ENCODE data around the gene CDK12.
"Not testable (repeated sequence)": the region's sequence is repeated elsewhere in the genome, so short reads cannot be mapped to it uniquely, and the experiment has no call there.

CDK12 gene

GRCh38 chr17:39462631-39463375, 1.5 kb downstream of the CDK12 start:
- peak overlapping the region; percentile 92 for H3K4me3 ChIP-seq (ENCODE audit: low read depth, low read length)
- H3K9ac ChIP-seq (ENCODE audit: low read depth, low read length) = peak overlapping the region; percentile 69
- peaks cover 13% of the 10 kb centered on the region for H3K4me1 ChIP-seq (ENCODE audit: control insufficient read depth, insufficient read depth, low read length)
- H3K27ac ChIP-seq (ENCODE audit: low read depth, low read length) = no peak overlapping the region
- no peaks in the 10 kb centered on the region for H3K9me3 ChIP-seq (ENCODE audit: control insufficient read depth, insufficient read depth, low read length)
- no peaks in the 10 kb centered on the region for H3K27me3 ChIP-seq (ENCODE audit: control insufficient read depth, insufficient read depth, low read length)
- peaks cover 7% of the 10 kb centered on the region; the same call in 1 of the 2 replicates for H3K36me3 ChIP-seq (ENCODE audit: control insufficient read depth, insufficient read depth, low read length)

- not testable (repeated sequence) for H3K9me3 ChIP-seq (ENCODE audit: control insufficient read depth, insufficient read depth, low read length); H3K36me3 ChIP-seq (ENCODE audit: control insufficient read depth, insufficient read depth, low read length); H3K9ac ChIP-seq (ENCODE audit: low read depth, low read length); H3K27ac ChIP-seq (ENCODE audit: low read depth, low read length); H3K27me3 ChIP-seq (ENCODE audit: control insufficient read depth, insufficient read depth, low read length)
- Histone ChIP-seq H3K4me3 (ENCODE audit: low read depth, low read length) (peak overlapping the region; percentile 92; the same call in 1 of the 2 replicates), H3K4me1 (ENCODE audit: control insufficient read depth, insufficient read depth, low read length) (peaks cover 13% of the 10 kb centered on the region)
These were observed 3.4 kb downstream of the CDK12 start for GRCh38 chr17:39464639-39465181.

GRCh38 chr17:39468610-39469009, 7.3 kb downstream of the CDK12 start:
- not testable (repeated sequence) for H3K27me3 ChIP-seq (ENCODE audit: control insufficient read depth, insufficient read depth, low read length); H3K9me3 ChIP-seq (ENCODE audit: control insufficient read depth, insufficient read depth, low read length); H3K9ac ChIP-seq (ENCODE audit: low read depth, low read length); H3K27ac ChIP-seq (ENCODE audit: low read depth, low read length); H3K4me3 ChIP-seq (ENCODE audit: low read depth, low read length)
- H3K36me3 ChIP-seq (ENCODE audit: control insufficient read depth, insufficient read depth, low read length) = peaks cover 36% of the 10 kb centered on the region
- peaks cover 10% of the 10 kb centered on the region for H3K4me1 ChIP-seq (ENCODE audit: control insufficient read depth, insufficient read depth, low read length)

GRCh38 chr17:39473310-39473709, 12.0 kb downstream of the CDK12 start:
- Histone ChIP-seq H3K9ac (ENCODE audit: low read depth, low read length) (no peak overlapping the region), H3K27ac (ENCODE audit: low read depth, low read length) (no peak overlapping the region), H3K36me3 (ENCODE audit: control insufficient read depth, insufficient read depth, low read length) (peaks cover 58% of the 10 kb centered on the region), H3K27me3 (ENCODE audit: control insufficient read depth, insufficient read depth, low read length) (no peaks in the 10 kb centered on the region), H3K4me3 (ENCODE audit: low read depth, low read length) (no peak overlapping the region), H3K9me3 (ENCODE audit: control insufficient read depth, insufficient read depth, low read length) (no peaks in the 10 kb centered on the region), H3K4me1 (ENCODE audit: control insufficient read depth, insufficient read depth, low read length) (no peaks in the 10 kb centered on the region)

- not testable (repeated sequence) for H3K27me3 ChIP-seq (ENCODE audit: control insufficient read depth, insufficient read depth, low read length); H3K9ac ChIP-seq (ENCODE audit: low read depth, low read length); H3K4me1 ChIP-seq (ENCODE audit: control insufficient read depth, insufficient read depth, low read length); H3K9me3 ChIP-seq (ENCODE audit: control insufficient read depth, insufficient read depth, low read length); H3K4me3 ChIP-seq (ENCODE audit: low read depth, low read length); H3K27ac ChIP-seq (ENCODE audit: low read depth, low read length)
- peaks cover 52% of the 10 kb centered on the region for H3K36me3 ChIP-seq (ENCODE audit: control insufficient read depth, insufficient read depth, low read length)
These were observed 18.3 kb downstream of the CDK12 start for GRCh38 chr17:39479631-39480030.

GRCh38 chr17:39483506-39483905, 22.2 kb downstream of the CDK12 start:
- H3K9me3 ChIP-seq (ENCODE audit: control insufficient read depth, insufficient read depth, low read length) = no peaks in the 10 kb centered on the region
- peaks cover 36% of the 10 kb centered on the region for H3K36me3 ChIP-seq (ENCODE audit: control insufficient read depth, insufficient read depth, low read length)
- no peaks in the 10 kb centered on the region for H3K27me3 ChIP-seq (ENCODE audit: control insufficient read depth, insufficient read depth, low read length)
- no peak overlapping the region for H3K4me3 ChIP-seq (ENCODE audit: low read depth, low read length)
- no peaks in the 10 kb centered on the region for H3K4me1 ChIP-seq (ENCODE audit: control insufficient read depth, insufficient read depth, low read length)
- no peak overlapping the region for H3K9ac ChIP-seq (ENCODE audit: low read depth, low read length)
- H3K27ac ChIP-seq (ENCODE audit: low read depth, low read length) = no peak overlapping the region

GRCh38 chr17:39484178-39484577, 22.9 kb downstream of the CDK12 start:
- Histone ChIP-seq H3K9ac (ENCODE audit: low read depth, low read length) (no peak overlapping the region), H3K27ac (ENCODE audit: low read depth, low read length) (no peak overlapping the region), H3K9me3 (ENCODE audit: control insufficient read depth, insufficient read depth, low read length) (no peaks in the 10 kb centered on the region), H3K4me1 (ENCODE audit: control insufficient read depth, insufficient read depth, low read length) (no peaks in the 10 kb centered on the region), H3K4me3 (ENCODE audit: low read depth, low read length) (no peak overlapping the region), H3K36me3 (ENCODE audit: control insufficient read depth, insufficient read depth, low read length) (peaks cover 32% of the 10 kb centered on the region), H3K27me3 (ENCODE audit: control insufficient read depth, insufficient read depth, low read length) (no peaks in the 10 kb centered on the region)

GRCh38 chr17:39485555-39485954, 24.3 kb downstream of the CDK12 start:
- H3K9ac ChIP-seq (ENCODE audit: low read depth, low read length) = no peak overlapping the region
- H3K9me3 ChIP-seq (ENCODE audit: control insufficient read depth, insufficient read depth, low read length) = no peaks in the 10 kb centered on the region
- peaks cover 30% of the 10 kb centered on the region for H3K36me3 ChIP-seq (ENCODE audit: control insufficient read depth, insufficient read depth, low read length)
- no peaks in the 10 kb centered on the region for H3K27me3 ChIP-seq (ENCODE audit: control insufficient read depth, insufficient read depth, low read length)
- no peak overlapping the region for H3K27ac ChIP-seq (ENCODE audit: low read depth, low read length)
- H3K4me1 ChIP-seq (ENCODE audit: control insufficient read depth, insufficient read depth, low read length) = no peaks in the 10 kb centered on the region
- H3K4me3 ChIP-seq (ENCODE audit: low read depth, low read length) = no peak overlapping the region

GRCh38 chr17:39486242-39486641, 25.0 kb downstream of the CDK12 start:
- no peaks in the 10 kb centered on the region for H3K27me3 ChIP-seq (ENCODE audit: control insufficient read depth, insufficient read depth, low read length)
- H3K9ac ChIP-seq (ENCODE audit: low read depth, low read length) = no peak overlapping the region
- peaks cover 34% of the 10 kb centered on the region for H3K36me3 ChIP-seq (ENCODE audit: control insufficient read depth, insufficient read depth, low read length)
- H3K4me3 ChIP-seq (ENCODE audit: low read depth, low read length) = no peak overlapping the region
- H3K4me1 ChIP-seq (ENCODE audit: control insufficient read depth, insufficient read depth, low read length) = no peaks in the 10 kb centered on the region
- H3K27ac ChIP-seq (ENCODE audit: low read depth, low read length) = no peak overlapping the region
- no peaks in the 10 kb centered on the region for H3K9me3 ChIP-seq (ENCODE audit: control insufficient read depth, insufficient read depth, low read length)

GRCh38 chr17:39487490-39487889, 26.2 kb downstream of the CDK12 start:
- not testable (repeated sequence) for H3K4me3 ChIP-seq (ENCODE audit: low read depth, low read length); H3K9me3 ChIP-seq (ENCODE audit: control insufficient read depth, insufficient read depth, low read length); H3K4me1 ChIP-seq (ENCODE audit: control insufficient read depth, insufficient read depth, low read length); H3K27ac ChIP-seq (ENCODE audit: low read depth, low read length); H3K9ac ChIP-seq (ENCODE audit: low read depth, low read length); H3K27me3 ChIP-seq (ENCODE audit: control insufficient read depth, insufficient read depth, low read length)
- H3K36me3 ChIP-seq (ENCODE audit: control insufficient read depth, insufficient read depth, low read length) = peaks cover 37% of the 10 kb centered on the region

- H3K36me3 ChIP-seq (ENCODE audit: control insufficient read depth, insufficient read depth, low read length) = peaks cover 41% of the 10 kb centered on the region
These were observed 26.7 kb downstream of the CDK12 start for GRCh38 chr17:39487946-39488345.

More at GRCh38 chr17:39487946-39488345, 26.7 kb downstream of the CDK12 start:
- H3K27me3 ChIP-seq (ENCODE audit: control insufficient read depth, insufficient read depth, low read length) = no peaks in the 10 kb centered on the region
- no peak overlapping the region for H3K27ac ChIP-seq (ENCODE audit: low read depth, low read length)
- H3K4me3 ChIP-seq (ENCODE audit: low read depth, low read length) = no peak overlapping the region
- no peak overlapping the region for H3K9ac ChIP-seq (ENCODE audit: low read depth, low read length)
- H3K9me3 ChIP-seq (ENCODE audit: control insufficient read depth, insufficient read depth, low read length) = no peaks in the 10 kb centered on the region
- H3K4me1 ChIP-seq (ENCODE audit: control insufficient read depth, insufficient read depth, low read length) = no peaks in the 10 kb centered on the region
